ENCODE data around the gene TDO2.

DNA sequence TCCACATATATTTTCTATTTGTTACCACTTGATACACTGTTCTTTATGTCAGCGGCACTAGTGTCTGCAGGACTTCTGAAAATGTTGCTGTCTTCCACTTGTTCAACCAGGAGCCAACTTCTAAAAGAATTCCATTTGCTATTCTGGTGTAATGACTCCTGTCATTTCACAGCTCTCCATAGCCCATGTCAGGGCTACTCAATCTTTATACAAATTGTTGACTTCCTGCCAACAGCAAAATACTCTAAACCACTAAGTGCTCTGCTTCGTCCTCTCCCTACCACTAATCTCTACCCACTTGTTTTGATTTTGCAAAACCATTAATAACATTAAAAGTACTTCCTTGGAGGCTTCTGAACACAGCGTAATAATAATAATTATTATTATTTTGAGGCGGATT, 43.0 kb downstream of the TDO2 start:
- TF ChIP-seq, protein P1, sequence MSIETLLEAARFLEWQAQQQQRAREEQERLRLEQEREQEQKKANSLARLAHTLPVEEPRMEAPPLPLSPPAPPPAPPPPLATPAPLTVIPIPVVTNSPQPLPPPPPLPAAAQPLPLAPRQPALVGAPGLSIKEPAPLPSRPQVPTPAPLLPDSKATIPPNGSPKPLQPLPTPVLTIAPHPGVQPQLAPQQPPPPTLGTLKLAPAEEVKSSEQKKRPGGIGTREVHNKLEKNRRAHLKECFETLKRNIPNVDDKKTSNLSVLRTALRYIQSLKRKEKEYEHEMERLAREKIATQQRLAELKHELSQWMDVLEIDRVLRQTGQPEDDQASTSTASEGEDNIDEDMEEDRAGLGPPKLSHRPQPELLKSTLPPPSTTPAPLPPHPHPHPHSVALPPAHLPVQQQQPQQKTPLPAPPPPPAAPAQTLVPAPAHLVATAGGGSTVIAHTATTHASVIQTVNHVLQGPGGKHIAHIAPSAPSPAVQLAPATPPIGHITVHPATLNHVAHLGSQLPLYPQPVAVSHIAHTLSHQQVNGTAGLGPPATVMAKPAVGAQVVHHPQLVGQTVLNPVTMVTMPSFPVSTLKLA (IDR thresholded peaks at IDR 0.05): no peak
- TF ChIP-seq PHF20 (CRISPR knock-in tag; IDR thresholded peaks at IDR 0.05) (no peak), ZNF292 (CRISPR knock-in tag; IDR thresholded peaks at IDR 0.05; ENCODE audit: borderline replicate concordance, low read depth) (no peak), POLR2A (IDR thresholded peaks at IDR 0.05; ENCODE audit: insufficient read depth in 1 of 2, low read depth in 2 of 2, low read length in 2 of 2) (no peak), ZNF24 (IDR thresholded peaks at IDR 0.05) (no peak), CREM (IDR thresholded peaks at IDR 0.05) (no peak), CREM (CRISPR knock-in tag; IDR thresholded peaks at IDR 0.05) (no peak), ARID2 (CRISPR knock-in tag; IDR thresholded peaks at IDR 0.05; ENCODE audit: borderline replicate concordance) (no peak), RBM22 (optimal IDR thresholded peaks at IDR 0.05; ENCODE audit: low read length) (no peak), EZH2 (conservative IDR thresholded peaks at IDR 0.05; ENCODE audit: low read depth, low read length) (no peak), MAX (IDR thresholded peaks at IDR 0.05) (no peak), POLR2AphosphoS5 (IDR thresholded peaks at IDR 0.05; ENCODE audit: low read depth, low read length) (no peak), MAZ (IDR thresholded peaks at IDR 0.05; ENCODE audit: borderline replicate concordance, low read depth, low read length) (no peak), MAZ (CRISPR knock-in tag; IDR thresholded peaks at IDR 0.05; ENCODE audit: low read depth) (no peak), NR2C2 (CRISPR knock-in tag; IDR thresholded peaks at IDR 0.05; ENCODE audit: borderline replicate concordance) (no peak)
- TF ChIP-seq, protein P2, sequence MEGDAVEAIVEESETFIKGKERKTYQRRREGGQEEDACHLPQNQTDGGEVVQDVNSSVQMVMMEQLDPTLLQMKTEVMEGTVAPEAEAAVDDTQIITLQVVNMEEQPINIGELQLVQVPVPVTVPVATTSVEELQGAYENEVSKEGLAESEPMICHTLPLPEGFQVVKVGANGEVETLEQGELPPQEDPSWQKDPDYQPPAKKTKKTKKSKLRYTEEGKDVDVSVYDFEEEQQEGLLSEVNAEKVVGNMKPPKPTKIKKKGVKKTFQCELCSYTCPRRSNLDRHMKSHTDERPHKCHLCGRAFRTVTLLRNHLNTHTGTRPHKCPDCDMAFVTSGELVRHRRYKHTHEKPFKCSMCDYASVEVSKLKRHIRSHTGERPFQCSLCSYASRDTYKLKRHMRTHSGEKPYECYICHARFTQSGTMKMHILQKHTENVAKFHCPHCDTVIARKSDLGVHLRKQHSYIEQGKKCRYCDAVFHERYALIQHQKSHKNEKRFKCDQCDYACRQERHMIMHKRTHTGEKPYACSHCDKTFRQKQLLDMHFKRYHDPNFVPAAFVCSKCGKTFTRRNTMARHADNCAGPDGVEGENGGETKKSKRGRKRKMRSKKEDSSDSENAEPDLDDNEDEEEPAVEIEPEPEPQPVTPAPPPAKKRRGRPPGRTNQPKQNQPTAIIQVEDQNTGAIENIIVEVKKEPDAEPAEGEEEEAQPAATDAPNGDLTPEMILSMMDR (CRISPR knock-in tag; IDR thresholded peaks at IDR 0.05): no peak

Measured in HepG2 (cell line).